Measurements from ENCODE around the gene AARS2. TPM values are rescaled to one million over a fixed set of nuclear protein-coding genes. Genes with fewer than 3 reads are reported as not detected.

AARS2 gene
- total and polyA plus RNA-seq, 2 of the 4 experiments (the other 2 are of a cell fraction): 9.1 to 10.4 TPM

DNA sequence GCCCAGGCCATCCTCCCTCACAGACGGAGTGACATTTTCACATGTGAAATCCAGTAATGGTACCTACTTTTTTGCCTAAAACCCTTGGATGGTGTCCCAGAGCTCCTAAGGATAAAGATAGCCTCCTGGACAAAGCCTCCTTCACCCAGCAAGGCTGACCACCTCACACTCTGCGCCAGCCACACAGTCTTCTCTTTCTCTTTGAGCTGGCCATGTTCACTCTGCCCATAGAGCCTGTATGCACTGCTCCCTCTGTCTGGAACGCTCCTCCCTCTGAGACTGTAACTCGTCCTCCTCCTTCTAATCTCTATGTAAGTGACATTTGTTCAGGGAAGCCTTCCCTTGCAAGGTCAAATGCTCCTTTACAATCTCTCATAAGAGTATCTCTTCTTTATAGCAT, 28.3 kb downstream of the AARS2 start:
- no peak overlapping the region for H2BK120ac ChIP-seq (ENCODE audit: low read depth, low read length)
- H3K4me3 ChIP-seq (ENCODE audit: insufficient read depth, low read depth, low read length): no peak overlapping the region
- H3K4me2 ChIP-seq (ENCODE audit: low read depth, low read length): no peak overlapping the region
- H3K23ac ChIP-seq (ENCODE audit: low read depth, low read length): no peak overlapping the region
- H3K9me1 ChIP-seq (ENCODE audit: insufficient read depth, low read length): no peaks in the 10 kb centered on the region
- no peak overlapping the region for H3K27ac ChIP-seq (ENCODE audit: insufficient read depth, low read length)
- no peaks in the 10 kb centered on the region for H3K36me3 ChIP-seq (ENCODE audit: control insufficient read depth, insufficient read depth, low read length)
- no peak overlapping the region for H3K18ac ChIP-seq (ENCODE audit: low read depth, low read length)
- ATAC-seq (ENCODE audit: low read depth) (no peak), DNase-seq (no peak)
- no peak overlapping the region for H2BK15ac ChIP-seq (ENCODE audit: low read depth, low read length)
- H2AK5ac ChIP-seq (ENCODE audit: low read depth, low read length): no peak overlapping the region
- peaks cover 37% of the 10 kb centered on the region for H3K27me3 ChIP-seq (ENCODE audit: control insufficient read depth, insufficient read depth, low read length)
- H3K4ac ChIP-seq (ENCODE audit: low read depth, low read length): no peak overlapping the region
- H2BK5ac ChIP-seq (ENCODE audit: low read depth, low read length, poor library complexity, severe bottlenecking): no peak overlapping the region
- ChIA-PET CTCF (no interaction called here), POLR2A (ENCODE audit: unreplicated experiment) (no interaction called here)
- no peak overlapping the region for H2BK20ac ChIP-seq (ENCODE audit: low read depth, low read length)
- no peaks in the 10 kb centered on the region for H3K79me1 ChIP-seq (ENCODE audit: low read depth in 1 of 2, low read length in 2 of 2)
- no peak overlapping the region for H2AFZ ChIP-seq (replicated peaks; ENCODE audit: low read length, poor library complexity)
- WGBS, 2 experiments (ENCODE audit: extremely low coverage in 2 of 2, insufficient read length in 1 of 2): 0% methylated on average over 1 of the region's 4 CpGs; no CpG with 5 or more reads in 1 of the 2 experiments
- no peaks in the 10 kb centered on the region for H3K9me3 ChIP-seq (ENCODE audit: control insufficient read depth, insufficient read depth, low read length)
- no peak overlapping the region for H3K9ac ChIP-seq (ENCODE audit: low read depth, low read length)
- dilution Hi-C loops (cut with HindIII; ENCODE audit: low sequenced_read_pairs, unreplicated experiment) (no loop called here), intact Hi-C loops (cut with micrococcal nuclease) (no loop called here), in situ Hi-C loops (cut with MboI; ENCODE audit: low sequenced_read_pairs) (loop anchor here (5.0 kb wide), 1 partner anchor 52 kb away; no protein-coding TSS in a partner anchor)
- H4K5ac ChIP-seq (ENCODE audit: low read depth, low read length): no peak overlapping the region
- TF ChIP-seq RAD21 (IDR thresholded peaks at IDR 0.05; ENCODE audit: low read length): no peak
- TF ChIP-seq, protein P1, sequence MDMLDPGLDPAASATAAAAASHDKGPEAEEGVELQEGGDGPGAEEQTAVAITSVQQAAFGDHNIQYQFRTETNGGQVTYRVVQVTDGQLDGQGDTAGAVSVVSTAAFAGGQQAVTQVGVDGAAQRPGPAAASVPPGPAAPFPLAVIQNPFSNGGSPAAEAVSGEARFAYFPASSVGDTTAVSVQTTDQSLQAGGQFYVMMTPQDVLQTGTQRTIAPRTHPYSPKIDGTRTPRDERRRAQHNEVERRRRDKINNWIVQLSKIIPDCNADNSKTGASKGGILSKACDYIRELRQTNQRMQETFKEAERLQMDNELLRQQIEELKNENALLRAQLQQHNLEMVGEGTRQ (IDR thresholded peaks at IDR 0.05; ENCODE audit: low read depth, low read length): no peak
- no peak for TF ChIP-seq BHLHE40 (IDR thresholded peaks at IDR 0.05; ENCODE audit: low read depth, low read length)
- no peak for TF ChIP-seq NFE2L2 (IDR thresholded peaks at IDR 0.05; ENCODE audit: low read depth, low read length)
- TF ChIP-seq RFX5 (IDR thresholded peaks at IDR 0.05; ENCODE audit: low read depth, low read length): no peak
- TF ChIP-seq POLR2A (IDR thresholded peaks at IDR 0.05; ENCODE audit: low read depth, low read length): no peak
- TF ChIP-seq SMC3 (IDR thresholded peaks at IDR 0.05; ENCODE audit: low read depth, low read length): no peak
- TF ChIP-seq CHD1 (IDR thresholded peaks at IDR 0.05; ENCODE audit: low read depth, low read length): no peak
- TF ChIP-seq CEBPB (IDR thresholded peaks at IDR 0.05; ENCODE audit: low read depth, low read length): no peak
- no peak for TF ChIP-seq MXI1 (IDR thresholded peaks at IDR 0.05; ENCODE audit: borderline replicate concordance, low read depth, low read length)
- no peak overlapping the region for H4K91ac ChIP-seq (ENCODE audit: insufficient read depth, low read depth, low read length)
- H4K20me1 ChIP-seq (ENCODE audit: insufficient read depth, low read length): no peaks in the 10 kb centered on the region; the same call in 1 of the 2 replicates
- no TSS peak for BruUV-seq (replicated peaks)
- no peak overlapping the region for H3K56ac ChIP-seq (ENCODE audit: extremely low read depth, insufficient read depth, low read length)
- no peak overlapping the region for H4K8ac ChIP-seq (ENCODE audit: low read depth in 2 of 2, low read length in 2 of 2)
- no peak overlapping the region for H3K14ac ChIP-seq (replicated peaks; ENCODE audit: low read depth, low read length)
- H3K4me1 ChIP-seq (ENCODE audit: control insufficient read depth, insufficient read depth, low read length): no peaks in the 10 kb centered on the region
- H2AK9ac ChIP-seq (replicated peaks; ENCODE audit: low read depth, low read length, poor library complexity): no peak overlapping the region

Data from IMR-90 (cell line).